ENCODE results near the gene SLC6A19. TPM values are rescaled to one million over a fixed set of nuclear protein-coding genes. Genes with fewer than 3 reads are reported as not detected.
"Not testable (repeated sequence)": the region's sequence is repeated elsewhere in the genome, so short reads cannot be mapped to it uniquely, and the experiment has no call there.

SLC6A19 gene
- total and polyA plus RNA-seq, 2 of the 13 experiments (the other 11 are each of a cell fraction or from before 2014, with no cell fraction given): 0.02 TPM; not detected in 1

DNA sequence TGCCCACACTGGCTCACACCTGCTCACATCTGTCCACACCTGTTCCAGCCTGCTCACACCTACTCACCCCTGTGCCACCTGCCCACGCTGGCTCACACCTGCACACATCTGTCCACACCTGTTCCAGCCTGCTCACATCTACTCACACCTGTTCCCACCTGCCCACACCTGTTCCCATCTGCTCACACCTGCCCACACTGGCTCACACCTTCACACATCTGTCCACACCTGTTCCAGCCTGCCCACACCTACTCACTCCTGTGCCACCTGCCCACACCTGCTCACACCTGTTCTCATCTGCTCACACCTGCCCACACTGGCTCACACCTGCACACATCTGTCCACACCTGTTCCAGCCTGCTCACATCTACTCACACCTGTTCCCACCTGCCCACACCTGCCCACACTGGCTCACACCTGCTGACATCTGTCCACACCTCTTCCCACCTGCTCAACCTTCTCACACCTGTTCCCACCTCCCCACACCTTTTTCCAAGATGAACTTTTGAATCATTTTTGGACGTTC lies 43.9 kb upstream of the SLC6A19 start:
- H2AFZ ChIP-seq (ENCODE audit: low read length); BruUV-seq (replicated peaks); in situ Hi-C loops (cut with HindIII; ENCODE audit: extremely low pct_ligation_motif_present, low pct_unique_long_range_greater_than_20kb); H3K4me3 ChIP-seq (replicated peaks in 1 of 3; ENCODE audit: insufficient read depth in 1 of 3, low read depth in 2 of 3, low read length in 3 of 3); FAIRE-seq; H3K9me3 ChIP-seq (ENCODE audit: low read length); H3K9ac ChIP-seq (ENCODE audit: insufficient read depth, low read depth, low read length); H3K79me2 ChIP-seq (ENCODE audit: insufficient read depth, low read length); intact Hi-C loops (cut with micrococcal nuclease; ENCODE audit: unreplicated experiment); H3K4me2 ChIP-seq (ENCODE audit: low read depth, low read length); POLR2A ChIA-PET; H3K27ac ChIP-seq (ENCODE audit: extremely low read length, insufficient read depth, low read length); H4K20me1 ChIP-seq (ENCODE audit: insufficient read depth, low read length); ATAC-seq; CTCF ChIA-PET (ENCODE audit: low intra/inter-chr PET ratio, low total read pairs); DNase-seq (ENCODE audit: low spot score); H3K36me3 ChIP-seq (replicated peaks in 1 of 2; ENCODE audit: control insufficient read depth in 1 of 2, insufficient read depth in 2 of 2, low read length in 2 of 2): not testable (repeated sequence)
- Histone ChIP-seq H3K27me3 (ENCODE audit: control insufficient read depth in 1 of 2, insufficient read depth in 2 of 2, low read length in 2 of 2) (peaks cover 9 to 64% of the 10 kb centered on the region in 2 experiments; a peak in 4 of 5 replicates), H3K4me1 (ENCODE audit: insufficient read depth, low read length) (peaks cover 67% of the 10 kb centered on the region)
- WGBS (ENCODE audit: low lambda C conversion rate): 29% methylated on average over 2 of the region's 2 CpGs
- peak; percentile 77 for TF ChIP-seq ZEB1 (IDR thresholded peaks at IDR 0.05; ENCODE audit: insufficient replicate concordance, low read depth)

DNA sequence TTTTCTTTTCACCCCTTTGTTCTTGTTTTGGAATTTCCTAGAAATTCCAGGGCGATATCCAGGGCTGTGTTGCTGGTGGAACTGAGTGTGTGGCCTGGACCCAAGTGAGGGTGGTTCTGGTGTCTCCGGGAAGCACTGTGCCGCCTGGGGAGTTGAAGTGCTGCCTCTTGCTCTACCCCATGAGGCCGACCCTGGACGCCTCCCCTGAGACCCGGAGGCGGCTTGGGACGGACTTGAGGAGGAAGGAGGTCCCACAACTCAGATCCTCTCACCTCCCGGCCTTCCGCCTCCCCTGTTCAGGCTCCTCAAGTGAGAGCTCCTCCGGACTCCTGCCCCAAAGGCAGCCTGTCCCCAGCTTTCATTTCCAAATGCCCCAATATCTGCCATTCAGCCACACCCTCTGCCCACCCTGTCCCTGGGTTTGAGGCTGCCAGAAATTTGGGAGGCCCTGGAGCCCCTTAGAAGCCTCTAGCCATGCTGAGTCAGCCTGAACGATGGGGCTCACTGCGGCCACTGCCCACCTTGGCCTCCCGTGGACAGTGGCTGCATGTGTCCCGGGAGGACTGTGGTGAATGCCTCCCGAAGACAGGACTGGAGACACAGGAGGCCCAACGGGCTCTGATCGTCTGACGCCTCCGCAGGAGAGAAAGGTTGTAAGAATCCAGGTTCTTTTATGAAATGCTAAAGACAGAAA lies 42.6 kb upstream of the SLC6A19 start:
- H3K27me3 ChIP-seq (ENCODE audit: control insufficient read depth in 1 of 2, insufficient read depth in 2 of 2, low read length in 2 of 2): peaks cover 6 to 62% of the 10 kb centered on the region in 2 experiments; a peak in 4 of 5 replicates
- no peak overlapping the region for H3K4me2 ChIP-seq (ENCODE audit: low read depth, low read length)
- H3K36me3 ChIP-seq (replicated peaks in 1 of 2; ENCODE audit: control insufficient read depth in 1 of 2, insufficient read depth in 2 of 2, low read length in 2 of 2): no peaks in the 10 kb centered on the region
- H3K4me1 ChIP-seq (ENCODE audit: insufficient read depth, low read length): peaks cover 67% of the 10 kb centered on the region
- no peaks in the 10 kb centered on the region for H3K79me2 ChIP-seq (ENCODE audit: insufficient read depth, low read length)
- DNase-seq (ENCODE audit: low spot score): no peak
- H2AFZ ChIP-seq (ENCODE audit: low read length): no peak overlapping the region
- no peak overlapping the region for H3K27ac ChIP-seq (ENCODE audit: extremely low read length, insufficient read depth, low read length)
- no peak for ATAC-seq
- no peak overlapping the region for H3K4me3 ChIP-seq (replicated peaks in 1 of 3; ENCODE audit: insufficient read depth in 1 of 3, low read depth in 2 of 3, low read length in 3 of 3)
- H4K20me1 ChIP-seq (ENCODE audit: insufficient read depth, low read length): 0 out of 2 replicates have a peak, but pooled peaks cover 3% of the 10 kb centered on the region
- H3K9me3 ChIP-seq (ENCODE audit: low read length): no peaks in the 10 kb centered on the region
- no peak overlapping the region for H3K9ac ChIP-seq (ENCODE audit: insufficient read depth, low read depth, low read length)
- POLR2A ChIA-PET: no interaction called here
- CTCF ChIA-PET (ENCODE audit: low intra/inter-chr PET ratio, low total read pairs): no interaction called here
- FAIRE-seq: no peak
- intact Hi-C loops (cut with micrococcal nuclease; ENCODE audit: unreplicated experiment): no loop called here
- 0 out of 4 replicates have a peak, but pooled peaks of 1 of the 2 experiments have one; percentile 2 for TF ChIP-seq MAFK (conservative IDR thresholded peaks at IDR 0.05 in 1 of 2, IDR thresholded peaks at IDR 0.05 in 1 of 2; ENCODE audit: low read length in 2 of 2)
- TF ChIP-seq PTBP1 (IDR thresholded peaks at IDR 0.05; ENCODE audit: low read depth, low read length, poor library complexity, severe bottlenecking): no peak
- WGBS (ENCODE audit: low lambda C conversion rate): 33% methylated on average over 15 of the region's 20 CpGs
- no TSS peak for BruUV-seq (replicated peaks)
- in situ Hi-C loops (cut with HindIII; ENCODE audit: extremely low pct_ligation_motif_present, low pct_unique_long_range_greater_than_20kb): no loop called here

All from HepG2 (cell line).